Activated CD4-positive, alpha-beta T cell treated with anti-CD3 and anti-CD28 coated beads, Interleukin-2, amount 10 ng/mL, durations not matched to agents 24 days and 14 days (primary cell): Measurements from ENCODE around the gene DBP. TPM values are rescaled to one million over a fixed set of nuclear protein-coding genes. Genes with fewer than 3 reads are reported as not detected.

Experiments used
- DNase-seq: peaks from one replicate; pipeline ENCODE4 v3.0.0; 2022
- H3K27ac Mint-ChIP-seq: one replicate; pipeline ENCODE4 v1.8.0; 2022; ENCODE audit warnings: mild to moderate bottlenecking, mixed read lengths
- H3K27me3 Mint-ChIP-seq: one replicate; pipeline ENCODE4 v1.8.0; 2022; ENCODE audit warnings: mixed read lengths
- H3K36me3 Mint-ChIP-seq: one replicate; pipeline ENCODE4 v1.8.0; 2022; ENCODE audit warnings: low read depth, mild to moderate bottlenecking, mixed read lengths
- H3K4me1 Mint-ChIP-seq: one replicate; pipeline ENCODE4 v1.8.0; 2021; ENCODE audit warnings: mixed read lengths
- H3K4me3 Mint-ChIP-seq: one replicate; pipeline ENCODE4 v1.8.0; 2022; ENCODE audit warnings: mild to moderate bottlenecking, moderate library complexity, mixed read lengths
- H3K9me3 Mint-ChIP-seq: one replicate; pipeline ENCODE4 v1.8.0; 2021; ENCODE audit warnings: mixed read lengths
- intact Hi-C: fragments of 100-400 bp; cut with micrococcal nuclease; formaldehyde crosslinking; loops from one replicate; pipeline ENCODE4 v1.15.1; 2023
- total RNA-seq: library from RNA; stranded (reverse); gene quantifications from 2 replicates; pipeline ENCODE4 v1.2.3, GENCODE V29; 2022

DBP gene
- total RNA-seq, 1 donor from 2014 or later: 11.2 TPM

DNA sequence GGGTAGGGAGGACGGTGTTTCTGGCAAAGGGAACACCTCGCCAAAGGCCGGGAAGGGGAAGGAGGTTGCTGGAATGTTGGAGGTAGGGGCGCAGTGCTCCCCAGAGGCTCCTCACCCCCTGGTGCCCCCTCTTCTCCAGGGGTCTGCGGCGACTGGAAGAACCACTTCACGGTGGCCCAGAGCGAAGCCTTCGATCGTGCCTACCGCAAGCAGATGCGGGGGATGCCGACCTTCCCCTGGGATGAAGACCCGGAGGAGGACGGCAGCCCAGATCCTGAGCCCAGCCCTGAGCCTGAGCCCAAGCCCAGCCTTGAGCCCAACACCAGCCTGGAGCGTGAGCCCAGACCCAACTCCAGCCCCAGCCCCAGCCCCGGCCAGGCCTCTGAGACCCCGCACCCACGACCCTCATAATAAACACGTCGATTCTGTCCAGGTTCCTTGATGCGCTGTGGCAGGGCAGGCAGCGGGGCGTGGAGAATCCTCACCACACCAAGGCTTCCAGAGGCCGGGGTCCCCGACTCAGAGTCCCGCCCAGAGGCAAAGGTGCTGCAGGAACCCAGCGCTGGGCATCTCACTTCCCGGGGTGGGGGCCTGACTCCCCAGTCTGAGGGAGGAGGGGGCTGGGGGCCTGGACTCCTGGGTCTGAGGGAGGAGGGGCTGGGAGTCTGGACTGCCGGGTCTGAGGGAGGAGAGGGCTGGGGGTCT lies 38.0 kb downstream of the DBP start:
- peaks cover 6% of the 10 kb centered on the region for H3K4me1 Mint-ChIP-seq
- H3K27me3 Mint-ChIP-seq: no peaks in the 10 kb centered on the region
- no peak overlapping the region for H3K27ac Mint-ChIP-seq
- no peak for DNase-seq
- intact Hi-C loops: no loop called here
- no peak overlapping the region for H3K4me3 Mint-ChIP-seq
- peaks cover 6% of the 10 kb centered on the region for H3K36me3 Mint-ChIP-seq
- H3K9me3 Mint-ChIP-seq: no peaks in the 10 kb centered on the region

DNA sequence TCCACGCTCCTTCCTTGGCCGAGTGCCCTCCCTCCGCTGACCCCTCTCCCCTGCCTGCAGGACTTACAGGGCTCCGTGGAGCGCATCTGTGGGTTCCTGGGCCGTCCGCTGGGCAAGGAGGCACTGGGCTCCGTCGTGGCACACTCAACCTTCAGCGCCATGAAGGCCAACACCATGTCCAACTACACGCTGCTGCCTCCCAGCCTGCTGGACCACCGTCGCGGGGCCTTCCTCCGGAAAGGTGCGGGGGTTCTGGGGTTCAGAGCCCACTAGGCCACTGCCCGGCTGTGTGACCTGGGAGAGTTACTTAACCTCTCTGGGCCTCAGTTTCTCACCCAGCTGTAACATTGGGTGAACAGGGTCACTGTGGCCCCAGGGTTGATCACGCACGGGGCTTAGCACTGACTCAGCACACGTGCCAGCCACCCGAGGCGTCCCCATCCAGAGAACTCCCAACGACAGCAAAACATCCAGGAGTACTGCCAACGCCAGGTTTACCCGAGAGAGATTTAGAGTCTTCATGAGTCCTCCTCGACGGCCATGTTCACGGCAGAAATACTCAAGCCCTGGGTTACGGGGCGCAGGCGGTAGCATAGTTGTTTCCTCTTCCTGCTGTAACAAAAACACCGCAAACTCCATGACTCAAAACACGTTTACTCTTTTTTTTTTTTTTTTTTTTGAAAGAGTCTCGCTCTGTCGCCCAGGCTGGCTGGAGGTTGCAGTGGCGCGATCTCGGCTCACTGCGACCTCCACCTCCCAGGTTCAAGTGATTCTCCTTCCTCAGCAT lies 40.3 kb downstream of the DBP start:
- peaks cover 7% of the 10 kb centered on the region for H3K36me3 Mint-ChIP-seq
- peaks cover 10% of the 10 kb centered on the region for H3K4me1 Mint-ChIP-seq
- DNase-seq: peak; percentile 82
- no peaks in the 10 kb centered on the region for H3K9me3 Mint-ChIP-seq
- no peaks in the 10 kb centered on the region for H3K27me3 Mint-ChIP-seq
- H3K27ac Mint-ChIP-seq: peak overlapping the region; percentile 84
- intact Hi-C loops: no loop called here
- H3K4me3 Mint-ChIP-seq: peak overlapping the region; percentile 82

DNA sequence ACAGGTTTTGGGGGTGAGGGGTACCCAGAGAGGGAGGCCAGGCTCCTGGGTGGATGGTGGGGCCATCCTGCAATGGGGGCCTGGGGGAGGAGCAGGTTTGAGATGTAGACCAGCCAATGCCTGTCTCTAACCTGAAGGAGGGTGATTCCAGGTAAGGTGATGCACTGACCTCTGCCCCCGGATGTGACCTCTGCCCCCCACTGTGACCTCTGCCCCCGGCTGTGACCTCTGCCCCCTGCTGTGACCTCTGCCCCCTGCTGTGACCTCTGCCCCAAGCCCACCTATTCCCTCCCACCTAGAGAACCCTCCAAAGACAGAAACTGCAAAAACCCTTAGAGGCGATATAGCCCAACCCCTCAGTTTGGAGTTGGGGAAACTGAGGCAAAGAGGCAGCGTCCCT lies 40.9 kb downstream of the DBP start:
- intact Hi-C loops: no loop called here
- peaks cover 8% of the 10 kb centered on the region for H3K36me3 Mint-ChIP-seq

DNA sequence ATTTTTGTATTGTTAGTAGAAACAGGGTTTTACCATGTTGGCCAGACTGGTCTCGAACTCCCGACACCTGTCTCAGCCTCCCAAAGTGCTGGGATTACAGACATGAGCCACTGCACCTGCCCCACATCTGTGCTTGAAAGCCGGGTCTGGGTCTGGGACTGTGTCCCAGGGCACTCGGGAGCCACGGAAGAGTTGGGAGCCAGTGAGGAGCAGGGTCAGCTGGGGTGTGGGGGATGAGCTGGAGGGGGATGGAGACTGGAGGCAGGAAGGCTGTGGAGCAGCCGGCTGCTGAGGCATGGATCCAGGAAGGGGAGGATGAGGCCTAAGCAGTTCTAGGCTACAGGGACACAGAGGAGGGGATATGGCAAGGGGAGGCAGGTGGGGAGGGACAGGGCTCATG lies 41.3 kb downstream of the DBP start:
- peaks cover 8% of the 10 kb centered on the region for H3K36me3 Mint-ChIP-seq
- H3K4me1 Mint-ChIP-seq: peaks cover 14% of the 10 kb centered on the region
- no peaks in the 10 kb centered on the region for H3K9me3 Mint-ChIP-seq
- no peaks in the 10 kb centered on the region for H3K27me3 Mint-ChIP-seq
- intact Hi-C loops: no loop called here
- H3K4me3 Mint-ChIP-seq: peak overlapping the region; percentile 82
- H3K27ac Mint-ChIP-seq: peak overlapping the region; percentile 84
- DNase-seq: no peak

More for the DNA sequence above, 40.9 kb downstream of the DBP start:
- DNase-seq: no peak
- H3K27me3 Mint-ChIP-seq: no peaks in the 10 kb centered on the region
- H3K9me3 Mint-ChIP-seq: no peaks in the 10 kb centered on the region
- peaks cover 14% of the 10 kb centered on the region for H3K4me1 Mint-ChIP-seq
- H3K4me3 Mint-ChIP-seq: peak overlapping the region; percentile 82
- peak overlapping the region; percentile 84 for H3K27ac Mint-ChIP-seq

DNA sequence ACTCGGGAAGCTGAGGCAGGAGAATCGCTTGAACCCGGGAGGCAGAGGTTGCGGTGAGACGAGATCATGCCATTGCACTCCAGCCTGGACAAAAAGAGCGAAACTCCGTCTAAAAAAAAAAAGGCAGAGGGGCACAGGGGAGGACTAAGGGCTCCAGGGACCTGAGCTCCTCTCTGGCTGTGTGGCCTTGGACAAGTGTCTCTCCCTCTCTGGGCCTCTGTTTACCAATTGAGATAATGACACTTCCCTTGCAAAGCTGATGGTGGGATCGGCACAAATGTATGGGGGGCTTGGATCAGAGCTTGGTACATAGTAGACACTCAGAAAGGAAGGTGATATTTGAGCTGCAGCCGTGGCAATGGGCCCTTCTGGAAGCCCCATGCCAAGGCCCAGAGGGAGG lies 42.0 kb downstream of the DBP start:
- intact Hi-C loops: no loop called here
- H3K4me3 Mint-ChIP-seq: peak overlapping the region; percentile 82
- peaks cover 8% of the 10 kb centered on the region for H3K36me3 Mint-ChIP-seq
- no peaks in the 10 kb centered on the region for H3K9me3 Mint-ChIP-seq
- peak overlapping the region; percentile 89 for H3K27ac Mint-ChIP-seq
- no peaks in the 10 kb centered on the region for H3K27me3 Mint-ChIP-seq
- peaks cover 14% of the 10 kb centered on the region for H3K4me1 Mint-ChIP-seq
- DNase-seq: no peak

DNA sequence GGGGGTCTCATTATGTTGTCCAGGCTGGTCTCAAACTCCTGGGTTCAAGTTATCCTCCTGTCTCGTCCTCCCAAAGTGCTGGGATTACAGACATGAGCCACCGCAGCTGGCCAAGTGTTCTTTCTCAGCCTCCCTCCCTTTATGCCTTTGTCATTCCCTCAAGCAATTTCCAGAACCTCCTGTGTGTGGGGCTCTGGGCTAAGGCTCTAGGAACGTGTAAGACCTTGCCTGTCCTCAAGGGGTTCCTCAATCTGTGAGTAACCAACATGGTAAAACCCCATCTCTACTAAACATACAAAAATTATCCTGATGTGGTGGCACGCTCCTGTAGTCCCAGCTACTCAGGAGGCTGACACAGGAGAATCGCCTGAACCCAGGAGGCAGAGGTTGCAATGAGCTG lies 46.2 kb downstream of the DBP start:
- no peak for DNase-seq
- Mint-ChIP-seq H3K4me1 (peaks cover 23% of the 10 kb centered on the region), H3K27me3 (no peaks in the 10 kb centered on the region), H3K27ac (no peak overlapping the region), H3K4me3 (no peak overlapping the region), H3K36me3 (peaks cover 10% of the 10 kb centered on the region), H3K9me3 (no peaks in the 10 kb centered on the region)
- intact Hi-C loops: no loop called here

DNA sequence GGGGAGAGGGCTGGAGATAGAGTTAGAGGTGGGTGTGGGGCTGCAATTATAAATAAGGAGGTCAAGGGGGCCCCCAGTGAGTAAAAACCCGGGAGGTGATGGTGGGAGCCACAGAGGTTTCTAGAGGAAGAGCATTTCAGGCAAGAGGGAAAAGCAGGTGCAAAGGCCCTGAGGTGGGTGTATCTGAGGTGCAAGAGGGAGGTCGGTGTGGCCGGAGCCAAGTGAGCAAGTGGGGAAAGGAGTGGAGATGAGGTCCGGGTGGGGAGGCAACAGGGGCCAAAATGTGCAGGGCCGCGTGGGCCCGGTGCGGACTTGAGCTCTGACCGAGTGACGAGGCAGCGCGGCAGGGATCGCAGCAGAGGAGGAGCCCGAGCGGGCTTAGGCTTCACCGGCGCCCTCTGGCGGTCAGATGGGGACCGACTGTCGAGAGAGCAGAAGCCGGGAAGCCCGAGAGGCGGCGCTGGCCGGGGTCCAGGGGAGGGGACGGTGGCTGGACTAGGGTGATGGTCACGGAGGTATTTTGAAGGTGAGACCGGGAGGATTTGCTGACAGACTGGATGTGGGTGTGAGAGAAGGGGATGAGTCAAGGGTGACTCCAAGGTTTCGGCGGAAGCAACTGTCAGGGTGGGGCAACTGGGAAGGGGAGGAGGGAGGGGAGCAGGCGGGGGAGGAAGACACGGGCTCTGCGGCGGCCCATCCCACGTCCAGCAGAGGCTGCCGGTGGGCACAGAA lies 48.3 kb downstream of the DBP start:
- peak; percentile 96 for DNase-seq
- intact Hi-C loops: loop anchor here (1.0 to 10.0 kb wide), 2 partner anchors 83 to 274 kb away; no protein-coding TSS in a partner anchor
- Mint-ChIP-seq H3K4me3 (peak overlapping the region; percentile 65), H3K27me3 (no peaks in the 10 kb centered on the region), H3K4me1 (peaks cover 26% of the 10 kb centered on the region), H3K9me3 (no peaks in the 10 kb centered on the region), H3K36me3 (peaks cover 6% of the 10 kb centered on the region), H3K27ac (peak overlapping the region; percentile 86)

DNA sequence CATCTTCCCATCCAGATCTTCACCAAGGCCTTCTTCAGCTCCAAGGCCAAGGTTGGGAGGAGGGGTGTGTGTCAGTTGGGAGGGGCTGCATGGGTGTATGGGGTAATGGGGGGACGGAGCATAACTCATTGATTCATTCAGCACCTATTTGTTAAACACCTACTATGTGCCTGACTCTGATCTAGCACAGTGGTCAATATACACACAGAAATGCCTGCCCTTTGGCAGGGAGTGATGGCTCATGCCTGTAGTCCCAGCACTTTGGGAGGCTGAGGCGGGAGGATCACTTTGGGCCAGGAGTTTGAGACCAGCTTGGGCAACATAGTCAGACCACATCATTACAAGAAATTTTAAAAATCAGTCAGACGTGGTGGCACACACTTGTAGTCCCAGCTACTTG lies 49.8 kb downstream of the DBP start:
- Mint-ChIP-seq H3K27me3 (no peaks in the 10 kb centered on the region), H3K4me3 (no peak overlapping the region), H3K4me1 (peaks cover 22% of the 10 kb centered on the region), H3K9me3 (no peaks in the 10 kb centered on the region), H3K36me3 (peaks cover 3% of the 10 kb centered on the region), H3K27ac (no peak overlapping the region)
- DNase-seq: no peak
- intact Hi-C loops: loop anchor here (10.0 kb wide), 1 partner anchor 273 kb away; no protein-coding TSS in a partner anchor

DNA sequence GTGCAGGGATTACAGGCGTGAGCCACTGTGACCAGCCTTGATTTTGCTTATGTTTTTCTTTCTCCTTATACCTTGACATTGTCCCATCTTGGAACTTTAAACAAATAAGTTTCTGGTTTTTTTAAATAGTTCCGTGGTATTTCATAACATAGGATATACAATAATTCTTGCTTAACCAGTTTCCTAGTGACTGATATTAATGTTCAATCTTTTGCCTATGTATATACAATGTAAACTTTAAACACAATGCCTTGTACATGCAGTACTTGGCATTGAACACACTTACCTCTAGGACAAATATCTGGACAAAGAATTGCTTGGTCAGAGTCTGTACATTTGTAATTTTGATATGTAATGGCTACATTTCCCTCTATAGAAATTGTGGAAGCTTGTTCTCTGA lies 55.0 kb downstream of the DBP start:
- H3K4me1 Mint-ChIP-seq: peaks cover 6% of the 10 kb centered on the region
- no peak for DNase-seq
- H3K4me3 Mint-ChIP-seq: no peak overlapping the region
- no peaks in the 10 kb centered on the region for H3K9me3 Mint-ChIP-seq
- no peaks in the 10 kb centered on the region for H3K27me3 Mint-ChIP-seq
- H3K36me3 Mint-ChIP-seq: no peaks in the 10 kb centered on the region
- intact Hi-C loops: loop anchor here (10.0 kb wide), 1 partner anchor 267 kb away; no protein-coding TSS in a partner anchor
- H3K27ac Mint-ChIP-seq: no peak overlapping the region

Other genes starting within 250 kb of the DBP start
- 75.5 and 77.7 TPM in 2 replicates for gene KDELR1, start 245.8 kb downstream of the DBP start, total RNA-seq
- 0.16 and 0.26 TPM in 2 replicates for gene GRIN2D, start 243.7 kb downstream of the DBP start, total RNA-seq
- 89.1 and 90.6 TPM in 2 replicates for gene GRWD1, start 191.4 kb downstream of the DBP start, total RNA-seq
- gene KCNJ14, start 181.8 kb downstream of the DBP start, total RNA-seq: 2.4 TPM in 2 replicates
- 30.6 and 31.6 TPM in 2 replicates for gene CYTH2, start 168.0 kb downstream of the DBP start, total RNA-seq
- 3.0 and 3.6 TPM in 2 replicates for gene LMTK3, start 125.5 kb downstream of the DBP start, total RNA-seq
- gene SULT2B1, start 85.2 kb downstream of the DBP start, total RNA-seq: not detected in 2 replicates
- not detected in 2 replicates for gene SPACA4, start 30.6 kb downstream of the DBP start, total RNA-seq
- gene FAM83E, start 22.3 kb downstream of the DBP start, total RNA-seq: 5.1 and 6.4 TPM in 2 replicates
- 1,885 and 1,938 TPM in 2 replicates for gene RPL18, start 18.2 kb downstream of the DBP start, total RNA-seq
- 36.4 and 39.0 TPM in 2 replicates for gene SPHK2, start 17.9 kb downstream of the DBP start, total RNA-seq
- 10.9 and 12.5 TPM in 2 replicates for gene CA11, start 8.8 kb upstream of the DBP start, total RNA-seq
- 0.30 and 0.78 TPM in 2 replicates for gene NTN5, start 35.6 kb upstream of the DBP start, total RNA-seq
- gene FUT2, start 58.6 kb upstream of the DBP start, total RNA-seq: not detected in 2 replicates
- gene MAMSTR, start 82.3 kb upstream of the DBP start, total RNA-seq: 1.2 and 1.4 TPM in 2 replicates
- gene RASIP1, start 103.2 kb upstream of the DBP start, total RNA-seq: 0.71 and 0.82 TPM in 2 replicates
- gene IZUMO1, start 109.5 kb upstream of the DBP start, total RNA-seq: 0.21 TPM in 1 of 2 replicates, not detected in the other
- gene FUT1, start 115.3 kb upstream of the DBP start, total RNA-seq: 0.23 and 0.26 TPM in 2 replicates
- gene FGF21, start 118.1 kb upstream of the DBP start, total RNA-seq: not detected in 2 replicates
- gene BCAT2, start 173.7 kb upstream of the DBP start, total RNA-seq: 90.3 and 95.7 TPM in 2 replicates
- gene HSD17B14, start 199.1 kb upstream of the DBP start, total RNA-seq: 0.44 and 0.47 TPM in 2 replicates
- 1.8 and 1.9 TPM in 2 replicates for gene PLEKHA4, start 231.2 kb upstream of the DBP start, total RNA-seq
- gene PPP1R15A, start 235.0 kb upstream of the DBP start, total RNA-seq: 40.5 and 42.1 TPM in 2 replicates